Measurements from ENCODE around the gene SCIMP.

- no peak for TF ChIP-seq CTCF (conservative IDR thresholded peaks at IDR 0.05)
- no peak for TF ChIP-seq EZH2 (IDR thresholded peaks at IDR 0.05; ENCODE audit: low read depth)
Measured at GRCh38 chr17:5236938-5237540, 2.4 kb upstream of the SCIMP start.
